PC-9 (cell line): ENCODE results near the gene TMCO4.

Experiments used
- CTCF ChIP-seq: fragments of 200-600 bp; sonication (generic); conservative IDR thresholded peaks from 2 replicates; pipeline ENCODE4 v1.6.1; 2017; ENCODE audit warnings: mixed run types, antibody characterized with exemption, mild to moderate bottlenecking, moderate library complexity
- EZH2 ChIP-seq: fragments of 200-600 bp; sonication (generic); IDR thresholded peaks from 2 replicates; pipeline ENCODE4 v1.8.0; 2017; ENCODE audit warnings: antibody characterized with exemption, low read depth

GRCh38 chr1:19750101-19750881 lies 49.4 kb downstream of the TMCO4 start:
- no peak for TF ChIP-seq CTCF
- TF ChIP-seq EZH2: no peak
